ENCODE data around the gene UBE2D2. TPM values are rescaled to one million over a fixed set of nuclear protein-coding genes. Genes with fewer than 3 reads are reported as not detected.

UBE2D2 gene
- total RNA-seq, 2 donors from 2014 or later: 176 to 190 TPM

GRCh38 chr5:139638736-139639618, 77.8 kb downstream of the UBE2D2 start:
- no peaks in the 10 kb centered on the region for H3K27me3 Mint-ChIP-seq
- no peaks in the 10 kb centered on the region for H3K36me3 Mint-ChIP-seq
- H3K9me3 Mint-ChIP-seq: no peaks in the 10 kb centered on the region
- H3K4me3 Mint-ChIP-seq: peak overlapping the region; percentile 6
- peak overlapping the region; percentile 66 to 83 for H3K27ac Mint-ChIP-seq
- H3K4me1 Mint-ChIP-seq (ENCODE audit: low read depth in 2 of 2): peaks cover 28 to 46% of the 10 kb centered on the region in 2 donors
- no peak for ATAC-seq
- DNase-seq (ENCODE audit: low spot score): no peak

GRCh38 chr5:139639619-139640380, 78.7 kb downstream of the UBE2D2 start:
- Mint-ChIP-seq H3K4me3 (no peak overlapping the region), H3K4me1 (ENCODE audit: low read depth in 2 of 2) (peaks cover 24 to 46% of the 10 kb centered on the region in 2 donors), H3K36me3 (no peaks in the 10 kb centered on the region), H3K9me3 (no peaks in the 10 kb centered on the region), H3K27me3 (no peaks in the 10 kb centered on the region), H3K27ac (peak overlapping the region in 1 of 2 donors; percentile 57)
- ATAC-seq: no peak
- DNase-seq (ENCODE audit: low spot score): no peak

GRCh38 chr5:139640421-139641115, 79.4 kb downstream of the UBE2D2 start:
- no peak for ATAC-seq
- no peaks in the 10 kb centered on the region for H3K27me3 Mint-ChIP-seq
- H3K27ac Mint-ChIP-seq: no peak overlapping the region
- H3K9me3 Mint-ChIP-seq: no peaks in the 10 kb centered on the region
- no peak for DNase-seq (ENCODE audit: low spot score)
- H3K4me1 Mint-ChIP-seq (ENCODE audit: low read depth in 2 of 2): peaks cover 17 to 40% of the 10 kb centered on the region in 2 donors
- H3K4me3 Mint-ChIP-seq: no peak overlapping the region
- no peaks in the 10 kb centered on the region for H3K36me3 Mint-ChIP-seq

- Mint-ChIP-seq H3K9me3 (no peaks in the 10 kb centered on the region), H3K4me1 (ENCODE audit: low read depth in 2 of 2) (peaks cover 8 to 33% of the 10 kb centered on the region in 2 donors), H3K36me3 (no peaks in the 10 kb centered on the region)
Observed at GRCh38 chr5:139641116-139642080, 80.3 kb downstream of the UBE2D2 start.

GRCh38 chr5:139642213-139642612, 81.1 kb downstream of the UBE2D2 start:
- H3K4me1 Mint-ChIP-seq (ENCODE audit: low read depth in 2 of 2): peaks cover under 1 to 27% of the 10 kb centered on the region in 2 donors
- no peak overlapping the region for H3K4me3 Mint-ChIP-seq
- no peaks in the 10 kb centered on the region for H3K9me3 Mint-ChIP-seq
- DNase-seq (ENCODE audit: low spot score) (no peak), ATAC-seq (no peak)
- peak overlapping the region in 1 of 2 donors; percentile 80 for H3K27ac Mint-ChIP-seq
- no peaks in the 10 kb centered on the region for H3K36me3 Mint-ChIP-seq
- H3K27me3 Mint-ChIP-seq: no peaks in the 10 kb centered on the region

More at GRCh38 chr5:139641116-139642080, 80.3 kb downstream of the UBE2D2 start:
- H3K27me3 Mint-ChIP-seq: no peaks in the 10 kb centered on the region
- ATAC-seq (no peak), DNase-seq (ENCODE audit: low spot score) (no peak)
- H3K4me3 Mint-ChIP-seq: no peak overlapping the region
- peak overlapping the region in 1 of 2 donors; percentile 80 for H3K27ac Mint-ChIP-seq

- H3K4me1 Mint-ChIP-seq (ENCODE audit: low read depth in 2 of 2): peaks cover 0 to 21% of the 10 kb centered on the region in 2 donors
- no peak for ATAC-seq
- DNase-seq (ENCODE audit: low spot score): no peak
- no peaks in the 10 kb centered on the region for H3K9me3 Mint-ChIP-seq
- no peak overlapping the region for H3K4me3 Mint-ChIP-seq
- H3K27me3 Mint-ChIP-seq: no peaks in the 10 kb centered on the region
- H3K36me3 Mint-ChIP-seq: no peaks in the 10 kb centered on the region
- peak overlapping the region in 1 of 2 donors; percentile 68 for H3K27ac Mint-ChIP-seq
Observed at GRCh38 chr5:139642891-139643871, 82.0 kb downstream of the UBE2D2 start.

GRCh38 chr5:139644001-139644456, 82.9 kb downstream of the UBE2D2 start:
- Mint-ChIP-seq H3K4me3 (no peak overlapping the region), H3K9me3 (no peaks in the 10 kb centered on the region), H3K27me3 (no peaks in the 10 kb centered on the region), H3K4me1 (ENCODE audit: low read depth in 2 of 2) (peaks cover 0 to 16% of the 10 kb centered on the region in 2 donors), H3K36me3 (no peaks in the 10 kb centered on the region), H3K27ac (peak overlapping the region in 1 of 2 donors; percentile 68)
- ATAC-seq: no peak
- DNase-seq (ENCODE audit: low spot score): no peak

GRCh38 chr5:139644646-139645429, 83.7 kb downstream of the UBE2D2 start:
- ATAC-seq: no peak
- no peak for DNase-seq (ENCODE audit: low spot score)
- peak overlapping the region in 1 of 2 donors; percentile 68 for H3K27ac Mint-ChIP-seq
- H3K27me3 Mint-ChIP-seq: no peaks in the 10 kb centered on the region
- H3K9me3 Mint-ChIP-seq: no peaks in the 10 kb centered on the region
- no peaks in the 10 kb centered on the region for H3K36me3 Mint-ChIP-seq
- peaks cover 4 to 16% of the 10 kb centered on the region in 2 donors for H3K4me1 Mint-ChIP-seq (ENCODE audit: low read depth in 2 of 2)
- no peak overlapping the region for H3K4me3 Mint-ChIP-seq

- Mint-ChIP-seq H3K36me3 (no peaks in the 10 kb centered on the region), H3K9me3 (no peaks in the 10 kb centered on the region), H3K27ac (peak overlapping the region in 1 of 2 donors; percentile 15), H3K4me1 (ENCODE audit: low read depth in 2 of 2) (peaks cover 6 to 18% of the 10 kb centered on the region in 2 donors), H3K27me3 (no peaks in the 10 kb centered on the region), H3K4me3 (no peak overlapping the region)
- no peak for DNase-seq (ENCODE audit: low spot score)
- ATAC-seq: no peak
Observed at GRCh38 chr5:139645430-139645871, 84.3 kb downstream of the UBE2D2 start.

- ATAC-seq: no peak
- DNase-seq (ENCODE audit: low spot score): no peak
- H3K4me3 Mint-ChIP-seq: no peak overlapping the region
- no peak overlapping the region for H3K27ac Mint-ChIP-seq
- H3K9me3 Mint-ChIP-seq: no peaks in the 10 kb centered on the region
- no peaks in the 10 kb centered on the region for H3K27me3 Mint-ChIP-seq
- no peaks in the 10 kb centered on the region for H3K36me3 Mint-ChIP-seq
- peaks cover 6 to 25% of the 10 kb centered on the region in 2 donors for H3K4me1 Mint-ChIP-seq (ENCODE audit: low read depth in 2 of 2)
Observed at GRCh38 chr5:139646111-139646510, 85.0 kb downstream of the UBE2D2 start.

GRCh38 chr5:139646912-139647505, 85.9 kb downstream of the UBE2D2 start:
- no peak for DNase-seq (ENCODE audit: low spot score)
- no peaks in the 10 kb centered on the region for H3K27me3 Mint-ChIP-seq

More at GRCh38 chr5:139646912-139647505, 85.9 kb downstream of the UBE2D2 start:
- H3K27ac Mint-ChIP-seq: no peak overlapping the region
- H3K36me3 Mint-ChIP-seq: no peaks in the 10 kb centered on the region
- peaks cover 13 to 29% of the 10 kb centered on the region in 2 donors for H3K4me1 Mint-ChIP-seq (ENCODE audit: low read depth in 2 of 2)
- H3K4me3 Mint-ChIP-seq: peak overlapping the region; percentile 48
- H3K9me3 Mint-ChIP-seq: no peaks in the 10 kb centered on the region
- no peak for ATAC-seq

Data from natural killer cell treated with Interleukin-12 subunit alpha and Interleukin-12 subunit beta and Interleukin-15 and Interleukin-18, amount 100 ng/mL, for 72 hours (primary cell).